ENCODE results near the gene KCNQ5.

The KCNQ5 gene

DNA sequence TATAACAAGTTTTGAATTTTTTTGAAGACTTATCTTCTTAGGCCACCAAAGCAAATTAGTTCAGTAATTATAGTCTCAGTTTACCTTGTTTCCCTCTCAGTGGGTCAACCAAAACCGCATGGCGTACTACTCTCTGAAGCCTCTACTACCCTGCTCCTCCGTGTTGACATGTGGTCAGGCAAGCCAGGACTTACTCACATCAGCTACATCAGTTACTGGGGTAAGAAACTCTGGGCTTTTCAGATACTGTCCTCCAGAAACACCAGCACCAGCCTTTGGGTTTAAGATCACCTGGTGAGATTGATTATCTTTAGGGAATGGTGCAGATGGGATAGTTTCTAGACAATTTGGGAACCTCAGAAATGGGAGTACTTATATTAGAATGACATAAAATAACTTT is 55.1 kb downstream of the KCNQ5 start:
- DNase-seq (ENCODE audit: low read depth), result no peak

DNA sequence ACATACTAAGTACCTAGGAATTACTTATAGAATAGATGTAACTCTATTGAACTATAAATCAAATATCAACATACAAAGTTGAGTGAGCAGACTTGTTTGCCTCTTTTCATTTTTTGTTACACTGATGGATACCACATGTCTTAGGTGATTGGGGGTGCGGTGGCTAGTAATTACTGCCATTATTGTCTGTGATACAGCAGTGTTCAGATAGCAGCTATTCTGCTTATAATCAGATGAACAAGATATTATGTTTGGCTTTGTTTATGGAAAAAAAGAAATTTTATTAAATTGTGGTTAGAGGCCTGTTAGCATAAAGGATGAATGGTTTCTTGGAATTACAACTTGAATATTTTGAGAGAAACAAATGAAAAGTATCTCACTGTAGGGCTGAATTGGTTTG is 55.9 kb downstream of the KCNQ5 start:
- no peak for DNase-seq (ENCODE audit: low read depth)

DNA sequence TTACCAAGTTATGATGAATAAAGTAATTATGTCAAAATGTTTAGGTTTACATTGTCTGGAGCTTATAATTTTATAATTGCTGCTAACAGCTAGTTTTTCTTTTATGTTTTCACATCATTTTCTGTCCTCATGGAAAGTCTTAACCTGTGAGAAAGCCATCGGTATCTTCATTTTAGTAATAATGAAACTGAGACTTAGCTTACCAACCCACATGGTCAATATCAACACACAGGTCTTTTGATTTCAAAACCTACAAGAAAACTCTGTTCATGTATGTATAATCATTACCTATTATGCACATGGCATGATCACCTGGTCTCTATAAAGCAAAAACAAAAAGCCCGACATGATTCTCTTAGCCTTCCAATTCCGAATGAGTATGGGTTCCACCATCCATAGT is 61.9 kb downstream of the KCNQ5 start:
- DNase-seq (ENCODE audit: low read depth), result no peak

DNA sequence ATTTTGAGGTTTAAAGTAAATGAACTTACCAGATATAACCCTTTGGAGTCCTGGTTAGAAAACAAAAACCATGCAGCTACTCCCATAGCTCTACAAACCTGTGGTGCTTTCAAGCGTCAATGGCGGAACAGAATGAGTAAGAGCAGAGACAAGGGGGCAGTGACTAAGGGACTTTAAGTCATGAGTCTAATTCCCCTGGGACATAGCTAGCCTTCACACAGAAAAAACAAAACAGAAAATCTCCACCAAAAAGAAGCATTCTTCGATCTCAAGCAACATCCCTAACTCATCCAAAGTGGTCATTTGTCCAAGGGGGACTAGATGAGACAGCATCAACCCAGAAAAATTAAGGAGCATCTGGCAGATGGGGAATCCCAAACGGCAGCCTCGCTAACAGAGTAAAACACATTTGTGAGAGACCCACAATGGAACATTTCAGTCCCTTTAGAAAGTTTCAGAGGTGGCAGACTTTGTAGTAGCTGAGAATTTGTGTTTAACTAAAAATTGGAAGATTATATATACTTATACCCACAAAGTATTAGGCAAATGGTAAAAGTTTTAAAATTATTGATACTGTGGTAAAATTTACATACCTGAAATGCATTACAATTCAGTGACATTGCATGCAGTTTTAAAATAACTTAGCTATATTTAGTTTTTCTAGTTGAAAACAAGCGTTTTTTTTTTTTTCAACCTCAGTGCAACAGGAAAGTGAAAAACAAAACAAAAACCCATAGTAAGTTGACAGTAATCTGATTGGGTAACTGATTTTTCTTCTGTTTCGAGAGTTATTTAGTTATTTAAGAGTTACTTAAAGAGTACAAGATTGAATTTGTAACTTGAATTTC is 67.5 kb downstream of the KCNQ5 start:
- no peak for DNase-seq (ENCODE audit: low read depth)

DNA sequence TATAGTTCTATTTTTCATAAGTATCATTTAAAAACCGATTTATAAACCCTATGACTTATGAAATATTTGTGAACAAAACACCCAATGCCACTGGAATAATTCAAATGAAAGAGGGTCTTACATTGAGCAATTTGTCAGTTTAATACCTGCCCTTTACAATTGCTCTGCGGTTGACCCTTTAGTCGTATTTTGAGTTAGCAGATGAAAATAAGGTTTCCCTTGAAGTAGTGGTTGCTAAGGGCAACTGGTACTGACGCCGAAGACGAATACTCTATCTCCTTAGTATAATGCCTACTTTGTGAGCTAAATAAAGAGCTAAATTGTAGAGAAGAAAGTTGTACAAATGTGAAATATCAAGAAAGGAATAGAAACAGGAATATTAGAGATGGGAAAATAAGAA is 69.4 kb downstream of the KCNQ5 start:
- DNase-seq (ENCODE audit: low read depth), result no peak

DNA sequence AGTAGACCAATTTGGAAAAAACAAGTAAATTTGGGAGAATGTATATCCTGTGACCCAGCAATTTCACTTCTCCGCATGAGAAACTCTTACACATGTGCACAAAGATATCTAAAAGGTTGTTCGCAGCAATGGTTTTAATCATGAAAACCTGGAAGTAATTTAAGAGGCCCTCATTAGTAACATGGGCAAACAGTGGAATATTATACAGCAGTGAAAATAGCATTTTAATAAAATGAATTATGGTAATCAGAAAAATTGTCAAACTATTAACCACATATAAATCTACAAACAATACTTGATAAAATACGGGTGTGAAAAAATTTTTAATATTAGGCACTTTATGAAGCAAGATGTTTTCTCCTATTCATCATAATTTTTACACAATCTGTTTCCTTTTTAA is 74.2 kb downstream of the KCNQ5 start:
- no peak for DNase-seq (ENCODE audit: low read depth)

DNA sequence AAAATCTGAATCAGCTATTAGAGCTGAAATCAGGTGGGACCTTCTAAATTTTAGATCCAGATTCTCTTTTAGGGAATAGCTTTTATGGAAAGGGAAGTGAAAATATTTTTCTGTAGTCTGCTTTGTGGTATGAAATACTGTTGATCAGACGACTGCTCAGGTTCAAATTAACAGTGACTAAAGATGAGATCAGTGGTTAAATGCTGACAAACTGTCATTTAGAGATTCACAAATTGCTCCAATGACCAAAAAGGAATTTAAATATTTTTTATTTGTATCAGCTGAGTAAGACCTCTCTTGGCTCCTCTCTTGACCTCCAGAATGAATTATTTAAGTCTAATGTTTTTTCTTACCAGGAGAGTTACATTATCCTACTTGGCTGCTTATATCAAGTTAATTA is 77.3 kb downstream of the KCNQ5 start:
- DNase-seq (ENCODE audit: low read depth), result no peak

DNA sequence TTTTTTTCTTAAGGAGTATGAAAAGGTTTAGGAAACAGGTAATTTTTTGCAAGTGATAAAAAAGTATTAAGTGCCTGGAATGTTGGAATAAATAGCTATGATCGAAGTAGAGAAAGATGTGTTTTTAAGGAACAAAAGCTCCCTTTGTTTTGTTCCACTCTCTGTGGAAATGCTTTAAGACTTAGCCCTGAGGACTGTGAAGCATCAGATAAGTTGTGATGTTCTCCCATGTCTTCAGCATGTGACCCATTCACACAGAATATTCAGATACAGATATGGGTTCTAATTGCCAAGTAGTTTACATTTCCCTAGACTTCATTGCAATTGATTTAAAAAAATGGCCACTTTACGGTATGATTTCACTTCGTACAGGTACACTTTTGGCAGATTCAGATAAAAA is 80.6 kb downstream of the KCNQ5 start:
- DNase-seq (ENCODE audit: low read depth), result no peak

DNA sequence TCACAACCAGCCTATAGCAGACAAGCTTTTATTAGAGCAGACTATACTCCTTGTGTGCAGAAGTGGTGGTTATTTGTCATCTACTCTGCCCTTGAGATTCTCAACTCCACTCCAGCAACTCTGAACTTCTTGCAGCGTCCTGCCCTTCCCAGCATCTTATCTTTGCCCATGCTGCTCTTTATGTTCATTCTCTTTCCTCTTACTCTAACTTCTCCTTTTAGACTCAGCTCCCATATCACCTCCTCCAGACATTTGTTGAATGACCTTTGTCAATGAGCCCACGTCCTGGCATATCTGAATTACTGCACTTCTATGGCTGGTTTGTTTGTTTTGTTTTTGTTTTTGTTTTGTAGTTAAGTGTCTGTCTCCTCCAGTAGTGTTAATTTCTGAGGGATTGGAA is 81.2 kb downstream of the KCNQ5 start:
- no peak for DNase-seq (ENCODE audit: low read depth)

DNA sequence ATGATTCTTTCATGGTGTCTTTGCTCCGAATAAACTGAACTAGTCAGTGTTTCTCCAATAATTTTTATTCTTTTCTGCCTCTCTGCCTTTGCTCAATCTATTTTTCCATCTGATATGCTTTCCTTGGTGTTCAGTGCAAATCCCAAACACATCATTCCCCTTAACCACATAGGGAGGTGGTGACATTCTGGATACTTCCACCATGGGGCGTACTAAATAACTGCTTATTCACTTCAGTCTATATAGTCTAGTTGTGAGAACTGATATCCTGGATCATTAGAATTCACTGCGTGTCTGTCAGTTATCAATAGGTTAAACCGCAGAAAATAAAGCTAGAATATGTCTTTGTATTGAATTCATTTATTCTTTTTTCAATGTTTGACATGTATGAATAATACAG is 83.1 kb downstream of the KCNQ5 start:
- no peak for DNase-seq (ENCODE audit: low read depth)

DNA sequence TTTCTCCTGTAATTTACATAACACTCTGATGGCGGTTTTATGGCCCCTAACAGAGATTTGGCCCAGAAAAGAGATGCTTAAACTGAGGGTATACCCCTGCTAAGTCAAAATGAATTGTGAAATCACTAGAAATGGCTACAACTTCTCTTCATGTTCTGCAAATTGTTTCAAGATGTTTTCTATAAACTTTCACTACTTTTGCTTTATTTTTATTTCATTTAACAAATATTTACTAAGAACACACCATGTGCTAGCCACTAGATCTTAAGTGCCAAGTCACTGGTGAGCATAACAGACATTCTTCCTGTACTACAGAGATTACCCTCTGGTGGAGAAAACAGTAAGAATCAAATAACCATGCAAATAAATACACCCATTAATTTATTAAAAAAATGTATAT is 87.6 kb downstream of the KCNQ5 start:
- no peak for DNase-seq (ENCODE audit: low read depth)

DNA sequence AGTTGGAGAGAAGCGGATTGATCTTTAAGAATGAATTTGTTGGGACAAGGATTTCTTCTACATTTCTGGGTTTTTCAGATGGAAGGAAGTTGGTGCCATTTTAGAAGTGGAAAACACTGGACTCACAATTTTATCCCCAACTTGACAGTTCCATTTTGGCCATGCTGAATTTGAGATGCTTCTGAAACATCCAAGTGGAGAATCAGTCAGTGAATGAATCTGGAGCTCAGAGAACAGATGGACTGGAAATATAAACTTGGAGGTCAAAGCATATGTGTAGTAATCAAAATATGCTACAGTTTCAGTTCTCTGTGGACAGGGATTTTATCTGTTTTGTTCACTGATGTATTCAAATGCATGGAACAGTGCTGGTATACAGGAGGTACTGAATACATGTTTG is 89.9 kb downstream of the KCNQ5 start:
- DNase-seq (ENCODE audit: low read depth), result no peak

DNA sequence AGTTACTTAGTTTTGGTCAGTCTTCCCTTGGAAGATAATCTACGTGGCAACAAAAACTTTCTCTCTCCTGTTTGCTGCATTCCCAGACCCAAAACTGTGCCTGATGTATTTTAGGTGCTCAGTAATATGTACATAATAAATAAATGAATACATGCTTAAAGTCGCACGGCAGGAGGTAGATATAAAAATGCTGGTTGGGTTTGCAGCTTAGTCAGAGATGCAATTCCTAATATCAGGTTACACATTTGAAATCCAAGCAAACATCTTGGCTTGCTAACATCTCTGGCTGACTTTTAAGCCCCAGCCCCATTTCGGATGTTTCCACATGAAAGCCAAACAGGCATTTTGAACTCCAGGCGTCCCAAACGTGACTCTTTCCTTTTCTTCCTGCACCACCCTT is 91.0 kb downstream of the KCNQ5 start:
- DNase-seq (ENCODE audit: low read depth), result no peak

DNA sequence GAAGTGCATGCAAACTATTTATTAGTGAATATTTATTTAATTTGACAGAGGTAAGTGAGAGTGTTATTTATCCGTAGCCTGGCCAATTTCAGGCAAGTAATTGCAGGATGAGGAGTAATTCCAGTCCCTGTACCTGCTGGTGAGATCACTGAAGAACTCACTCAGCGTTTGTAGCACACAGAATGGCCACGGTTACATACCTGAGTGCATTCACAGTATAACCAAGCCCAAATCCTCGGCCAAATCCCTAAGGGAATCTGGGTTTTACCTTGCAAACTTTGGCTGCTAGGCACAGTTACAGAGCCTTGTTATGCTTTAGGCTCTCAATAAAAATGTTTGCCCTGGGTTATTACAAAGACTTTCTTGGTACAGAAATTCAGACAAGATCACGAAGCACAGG is 93.3 kb downstream of the KCNQ5 start:
- no peak for DNase-seq (ENCODE audit: low read depth)

DNA sequence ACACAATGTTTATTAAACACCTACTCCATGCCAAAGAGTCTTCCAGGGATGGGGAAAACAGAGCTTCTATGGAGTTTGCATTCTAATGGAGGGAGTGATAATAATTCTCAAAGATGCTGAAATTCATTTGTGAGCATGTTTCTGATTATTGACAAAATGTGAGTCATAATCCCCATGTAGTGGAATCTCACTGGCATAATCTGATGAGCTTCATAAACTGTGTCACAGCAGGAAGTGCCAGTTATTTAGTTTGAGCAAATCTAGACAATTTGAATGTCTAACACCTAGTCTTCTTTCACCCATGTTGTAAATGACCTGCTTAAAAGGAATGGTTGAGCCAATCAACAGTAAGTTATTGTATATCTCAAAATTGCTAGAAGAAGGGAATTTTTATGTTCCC is 95.1 kb downstream of the KCNQ5 start:
- no peak for DNase-seq (ENCODE audit: low read depth)

DNA sequence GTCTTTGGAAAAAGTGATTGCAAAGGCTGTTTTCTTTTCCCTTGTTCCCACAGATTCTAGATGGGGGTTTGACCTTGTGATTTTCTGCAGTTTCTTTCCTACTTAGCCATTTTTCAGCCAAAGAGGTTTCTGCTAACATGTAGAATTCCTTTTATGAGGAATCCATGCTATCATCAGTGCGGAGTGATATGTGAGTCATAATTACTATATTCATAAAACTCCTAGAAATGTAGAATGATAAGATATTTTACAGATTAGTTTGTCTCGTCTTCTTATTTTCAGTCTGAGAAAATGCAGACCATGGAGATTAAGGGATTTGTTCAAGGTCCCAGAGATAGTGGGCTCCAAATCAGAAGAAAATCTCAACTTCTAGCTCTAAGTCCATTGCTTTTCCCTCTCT is 98.6 kb downstream of the KCNQ5 start:
- DNase-seq (ENCODE audit: low read depth), result no peak

DNA sequence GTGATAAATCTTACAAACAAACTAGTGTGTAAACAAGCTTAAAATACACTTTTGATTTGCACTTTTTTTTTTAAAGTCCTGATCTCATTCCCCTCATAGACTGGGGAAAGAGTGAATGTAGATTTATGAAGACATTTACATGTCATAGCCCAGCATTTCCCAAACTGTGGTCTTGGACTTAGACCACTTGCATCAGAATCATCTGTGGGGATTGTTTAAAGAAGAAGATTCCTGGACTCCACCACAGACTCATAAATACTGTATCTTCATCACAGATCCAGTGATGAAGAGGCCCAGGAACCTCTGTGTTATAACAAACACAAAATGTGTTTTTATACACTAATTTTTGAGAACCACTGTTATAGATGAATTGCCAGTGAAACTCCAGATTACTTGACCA is 99.5 kb downstream of the KCNQ5 start:
- no peak for DNase-seq (ENCODE audit: low read depth)

DNA sequence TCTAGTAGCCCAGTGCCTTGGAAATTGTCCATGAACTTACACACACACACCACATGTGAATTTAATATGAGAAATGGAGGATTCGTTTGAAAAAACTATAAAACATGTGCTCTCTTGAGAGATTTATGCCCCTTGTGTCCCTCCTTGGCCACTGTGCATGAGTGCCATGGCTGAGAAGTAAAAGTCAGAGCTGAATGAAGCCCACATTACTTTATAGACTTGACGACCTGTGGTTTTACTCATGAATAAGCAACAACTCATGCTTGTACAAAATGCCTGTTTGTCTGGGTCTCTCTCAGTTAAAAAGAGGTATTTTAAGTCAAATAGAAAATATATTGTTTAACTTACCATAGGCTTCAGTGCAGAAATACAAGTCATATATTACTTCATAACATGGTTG is 102.7 kb downstream of the KCNQ5 start:
- DNase-seq (ENCODE audit: low read depth), result no peak

DNA sequence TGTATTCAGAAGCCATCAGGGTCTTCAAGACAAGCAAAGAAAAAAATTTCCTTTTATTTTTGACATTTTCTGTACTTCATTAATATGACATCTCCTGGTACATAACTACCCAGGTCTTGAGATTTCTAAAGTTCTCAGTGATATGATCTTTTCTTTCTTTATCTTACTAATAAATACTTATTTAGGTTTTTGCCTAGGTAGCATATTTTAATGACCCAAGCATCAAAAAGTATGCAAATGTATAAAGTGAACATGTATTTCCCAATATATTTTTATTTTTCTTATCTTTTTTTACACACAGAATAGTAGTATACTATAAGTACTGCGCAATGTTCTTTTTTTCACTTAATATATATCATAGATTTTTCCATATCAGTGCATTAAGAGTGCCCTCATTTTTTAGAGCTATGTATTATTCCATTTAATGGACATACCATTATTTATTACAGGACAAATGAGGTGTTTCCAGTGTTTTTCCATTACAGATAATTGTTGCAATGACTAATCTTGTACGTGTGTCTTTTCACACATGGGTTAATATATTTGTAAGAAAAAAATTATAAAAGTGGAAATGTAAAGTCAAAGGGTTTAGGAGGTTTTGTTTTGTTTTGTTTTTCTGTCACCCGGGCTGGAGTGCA is 107.0 kb downstream of the KCNQ5 start:
- DNase-seq (ENCODE audit: low read depth), result no peak

DNA sequence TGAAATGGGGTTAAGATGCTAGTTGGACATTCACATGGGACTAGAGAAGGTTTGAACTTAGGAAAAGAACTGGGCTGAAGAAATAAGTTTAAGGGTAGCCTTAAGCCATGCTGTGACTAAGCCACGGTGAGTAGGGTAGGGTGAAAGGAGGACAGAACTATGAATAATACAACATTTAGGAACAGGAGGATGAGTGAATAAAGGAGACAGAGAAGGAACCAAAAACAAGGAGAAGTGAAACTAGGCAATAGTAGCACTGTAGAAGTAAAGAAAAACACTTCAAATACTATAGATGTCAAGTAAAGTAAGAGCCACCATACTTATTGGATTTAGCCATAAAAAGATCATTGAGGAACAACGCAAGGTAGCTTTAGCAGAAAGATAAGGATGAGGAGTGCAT is 111.2 kb downstream of the KCNQ5 start:
- no peak for DNase-seq (ENCODE audit: low read depth)

DNA sequence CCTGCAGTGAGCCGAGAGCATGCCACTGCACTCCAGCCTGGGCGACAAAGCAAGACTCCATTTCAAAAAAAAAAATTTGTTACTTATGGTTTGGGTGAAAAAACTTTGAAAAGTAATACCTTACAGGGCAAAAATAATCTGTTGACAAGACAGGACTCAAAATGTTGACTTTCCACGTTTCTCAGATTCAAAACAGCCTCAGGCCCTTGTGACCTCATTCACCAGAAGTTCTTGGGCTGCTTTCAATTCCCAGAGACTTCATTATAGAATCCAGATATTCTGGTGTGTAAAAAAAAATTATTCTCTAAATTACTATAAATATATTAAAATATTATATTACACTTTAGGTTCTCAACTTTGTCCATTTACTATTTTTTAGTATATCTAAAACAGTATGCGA is 116.2 kb downstream of the KCNQ5 start:
- DNase-seq (ENCODE audit: low read depth), result no peak

DNA sequence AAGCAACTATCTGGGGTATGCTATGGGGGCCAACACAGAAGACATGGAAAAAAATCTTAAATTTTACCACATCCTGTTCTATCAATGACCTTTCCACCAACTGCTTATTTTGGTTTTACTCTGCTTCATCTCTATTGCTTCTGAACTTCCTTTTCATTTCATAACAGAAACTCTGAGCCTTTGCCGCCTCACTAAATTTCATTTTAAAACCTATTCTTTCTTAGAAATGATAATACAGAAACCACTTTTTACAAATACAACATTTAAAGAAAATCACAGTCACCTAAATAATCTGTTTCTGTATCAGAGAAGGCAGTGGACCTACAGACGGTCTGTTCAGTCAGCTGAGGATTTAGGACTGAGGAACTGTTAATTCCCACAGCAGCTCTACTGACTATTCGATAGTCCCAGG is 117.5 kb downstream of the KCNQ5 start:
- DNase-seq (ENCODE audit: low read depth), result no peak

DNA sequence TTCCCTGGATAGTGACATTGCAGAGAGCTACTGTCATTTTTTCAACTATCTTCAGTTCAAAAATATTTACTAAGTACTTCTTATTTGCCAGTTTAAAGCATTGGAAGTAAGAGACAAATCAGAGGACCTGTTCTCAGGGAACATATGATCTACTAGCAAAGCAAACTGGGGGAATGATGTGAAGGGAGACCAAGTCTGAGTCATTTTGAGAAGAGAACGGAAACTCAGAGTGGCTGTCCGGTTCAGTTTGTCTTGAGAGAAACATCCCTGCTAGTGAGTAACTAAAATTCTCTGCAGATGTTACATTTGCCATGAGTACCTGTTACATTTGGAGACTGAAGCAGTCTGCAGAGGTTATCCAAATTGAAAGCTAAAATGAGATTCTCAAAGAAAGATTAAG is 118.3 kb downstream of the KCNQ5 start:
- DNase-seq (ENCODE audit: low read depth), result no peak

DNA sequence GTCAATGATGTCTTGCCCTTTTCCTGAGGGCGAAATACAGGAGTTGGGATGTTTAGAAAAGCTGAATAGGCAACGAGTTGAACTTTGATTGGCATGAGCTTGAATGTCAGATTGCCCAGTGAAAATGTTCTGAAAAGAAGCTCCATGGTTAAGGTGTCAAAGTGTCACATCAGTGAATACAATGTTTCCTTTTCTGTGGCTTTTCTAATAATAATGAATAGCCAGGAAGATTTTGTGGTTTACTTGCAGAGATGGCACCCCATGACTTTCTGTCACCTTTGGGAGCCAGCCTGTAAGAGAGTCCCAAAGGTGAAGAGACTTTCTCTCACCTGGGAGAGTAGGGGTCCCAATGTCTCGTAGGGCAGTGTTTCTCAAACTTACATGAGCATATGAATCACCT is 119.2 kb downstream of the KCNQ5 start:
- DNase-seq (ENCODE audit: low read depth), result no peak
